Measurements from ENCODE around the gene RAB25.

RAB25 gene

GRCh38 chr1:156096640-156097391 is 35.9 kb downstream of the RAB25 start:
- H3K27me3 Mint-ChIP-seq: peaks cover 1% of the 10 kb centered on the region
- H3K4me3 Mint-ChIP-seq: peak overlapping the region; percentile 73
- H3K27ac Mint-ChIP-seq: peak overlapping the region; percentile 98
- DNase-seq (ENCODE audit: low spot score in 2 of 2) (peak; percentile 88 to 92), ATAC-seq (ENCODE audit: low read depth) (peak; percentile 85)
- no peaks in the 10 kb centered on the region for H3K9me3 Mint-ChIP-seq
- H3K36me3 Mint-ChIP-seq: no peaks in the 10 kb centered on the region
- H3K4me1 Mint-ChIP-seq: peaks cover 30% of the 10 kb centered on the region

GRCh38 chr1:156097499-156098178 is 36.7 kb downstream of the RAB25 start:
- Mint-ChIP-seq H3K4me3 (no peak overlapping the region), H3K36me3 (no peaks in the 10 kb centered on the region), H3K27ac (peak overlapping the region; percentile 98), H3K27me3 (peaks cover 1% of the 10 kb centered on the region), H3K9me3 (no peaks in the 10 kb centered on the region), H3K4me1 (peaks cover 30% of the 10 kb centered on the region)
- no peak for DNase-seq (ENCODE audit: low spot score in 2 of 2)
- ATAC-seq (ENCODE audit: low read depth): no peak

- no peaks in the 10 kb centered on the region for H3K9me3 Mint-ChIP-seq
- peak overlapping the region; percentile 98 for H3K27ac Mint-ChIP-seq
- peaks cover under 1% of the 10 kb centered on the region for H3K27me3 Mint-ChIP-seq
- no peak overlapping the region for H3K4me3 Mint-ChIP-seq
- no peak for ATAC-seq (ENCODE audit: low read depth)
- no peak for DNase-seq (ENCODE audit: low spot score in 2 of 2)
- H3K36me3 Mint-ChIP-seq: no peaks in the 10 kb centered on the region
- H3K4me1 Mint-ChIP-seq: peaks cover 40% of the 10 kb centered on the region
Measured at GRCh38 chr1:156098784-156099183, 37.8 kb downstream of the RAB25 start.

DNA sequence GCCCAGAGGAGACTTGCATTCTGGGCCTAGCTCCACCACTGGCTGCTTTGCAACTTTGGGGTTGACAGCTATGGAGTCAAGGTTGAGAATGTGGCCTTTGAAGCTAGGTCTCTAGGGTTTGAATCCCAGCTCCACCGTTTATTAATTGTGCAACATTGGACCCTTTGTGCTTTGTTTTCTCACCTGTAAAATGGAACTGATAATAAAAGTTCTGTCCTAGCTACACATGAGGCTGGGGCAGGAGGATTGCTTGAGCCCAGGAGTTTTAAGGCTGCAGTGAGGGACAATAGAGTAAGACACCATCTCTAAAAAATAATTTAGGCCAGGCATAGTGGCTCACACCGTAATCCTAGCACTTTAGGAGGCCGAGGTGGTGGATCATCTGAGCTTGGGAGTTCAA is 38.3 kb downstream of the RAB25 start:
- DNase-seq (ENCODE audit: low spot score in 2 of 2) (no peak), ATAC-seq (ENCODE audit: low read depth) (no peak)
- H3K9me3 Mint-ChIP-seq: no peaks in the 10 kb centered on the region
- no peaks in the 10 kb centered on the region for H3K27me3 Mint-ChIP-seq
- peak overlapping the region; percentile 98 for H3K27ac Mint-ChIP-seq
- no peak overlapping the region for H3K4me3 Mint-ChIP-seq
- peaks cover 44% of the 10 kb centered on the region for H3K4me1 Mint-ChIP-seq
- H3K36me3 Mint-ChIP-seq: no peaks in the 10 kb centered on the region

DNA sequence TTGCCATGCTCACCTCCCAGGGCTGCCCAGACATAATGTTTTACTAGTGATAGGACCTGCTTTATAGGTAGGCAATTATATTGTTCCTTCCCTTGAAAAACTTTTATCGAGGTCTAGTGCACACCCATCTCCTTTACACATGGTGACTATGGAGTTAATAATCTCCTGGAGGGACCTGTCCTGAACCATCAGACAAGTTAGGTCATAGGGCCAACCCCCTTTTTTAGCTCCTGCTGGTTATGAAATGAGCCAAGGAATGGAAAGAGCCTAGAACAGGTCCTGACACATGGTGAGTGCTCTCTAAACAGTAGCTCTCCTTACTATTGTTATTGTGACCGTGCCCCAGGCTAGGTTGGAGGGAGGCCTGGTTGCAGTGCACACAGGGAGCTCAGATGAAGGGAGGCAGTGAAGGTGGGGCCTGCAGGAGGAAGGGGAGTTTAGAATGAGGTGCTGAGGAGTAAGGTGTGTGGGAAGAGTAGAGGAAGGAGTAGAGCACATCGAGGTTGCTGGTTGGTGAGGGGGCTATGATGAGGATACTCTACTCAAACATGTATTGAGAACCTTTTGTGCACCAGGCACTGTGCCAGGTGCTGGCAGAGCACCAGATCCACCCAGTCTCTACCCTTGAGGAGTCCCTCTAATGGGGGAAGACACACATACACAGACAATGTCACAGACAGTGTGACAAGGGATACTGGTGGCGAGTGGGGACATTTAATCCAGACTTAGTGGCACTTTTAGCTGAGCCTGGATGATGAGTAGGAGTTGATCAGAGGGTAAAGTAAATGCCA is 39.4 kb downstream of the RAB25 start:
- Mint-ChIP-seq H3K9me3 (no peaks in the 10 kb centered on the region), H3K4me1 (peaks cover 49% of the 10 kb centered on the region), H3K27ac (peak overlapping the region; percentile 98), H3K4me3 (no peak overlapping the region), H3K27me3 (no peaks in the 10 kb centered on the region), H3K36me3 (no peaks in the 10 kb centered on the region)
- DNase-seq (ENCODE audit: low spot score in 2 of 2): no peak
- no peak for ATAC-seq (ENCODE audit: low read depth)

DNA sequence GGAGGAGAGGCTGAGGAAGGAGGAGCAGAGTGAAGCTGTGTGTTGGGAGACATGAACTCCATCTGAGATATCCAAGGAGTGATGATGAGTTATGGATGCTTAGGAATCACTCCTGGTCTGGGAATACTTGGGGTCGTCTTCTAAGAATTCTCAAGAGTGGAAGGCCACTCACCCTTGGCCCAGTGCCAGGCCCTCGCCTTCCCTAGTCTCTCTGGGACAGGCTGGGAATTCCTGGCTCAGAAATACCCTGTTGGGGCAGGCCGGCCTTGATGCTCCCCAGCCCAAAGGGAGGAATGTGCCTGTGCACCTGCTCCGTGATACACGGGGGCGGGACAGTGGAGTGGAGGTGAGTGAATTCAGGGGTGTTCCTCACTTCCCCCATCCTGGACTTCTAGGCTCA is 40.9 kb downstream of the RAB25 start:
- DNase-seq (ENCODE audit: low spot score in 2 of 2) (no peak), ATAC-seq (ENCODE audit: low read depth) (no peak)
- H3K4me1 Mint-ChIP-seq: peaks cover 44% of the 10 kb centered on the region
- H3K27ac Mint-ChIP-seq: peak overlapping the region; percentile 98
- no peaks in the 10 kb centered on the region for H3K27me3 Mint-ChIP-seq
- H3K4me3 Mint-ChIP-seq: no peak overlapping the region
- no peaks in the 10 kb centered on the region for H3K36me3 Mint-ChIP-seq
- no peaks in the 10 kb centered on the region for H3K9me3 Mint-ChIP-seq

- no peaks in the 10 kb centered on the region for H3K9me3 Mint-ChIP-seq
- H3K27ac Mint-ChIP-seq: peak overlapping the region; percentile 98
- ATAC-seq (ENCODE audit: low read depth): no peak
- no peak for DNase-seq (ENCODE audit: low spot score in 2 of 2)
- peaks cover 34% of the 10 kb centered on the region for H3K4me1 Mint-ChIP-seq
- H3K36me3 Mint-ChIP-seq: no peaks in the 10 kb centered on the region
- H3K27me3 Mint-ChIP-seq: no peaks in the 10 kb centered on the region
- no peak overlapping the region for H3K4me3 Mint-ChIP-seq
Measured at GRCh38 chr1:156102633-156103511, 41.9 kb downstream of the RAB25 start.

DNA sequence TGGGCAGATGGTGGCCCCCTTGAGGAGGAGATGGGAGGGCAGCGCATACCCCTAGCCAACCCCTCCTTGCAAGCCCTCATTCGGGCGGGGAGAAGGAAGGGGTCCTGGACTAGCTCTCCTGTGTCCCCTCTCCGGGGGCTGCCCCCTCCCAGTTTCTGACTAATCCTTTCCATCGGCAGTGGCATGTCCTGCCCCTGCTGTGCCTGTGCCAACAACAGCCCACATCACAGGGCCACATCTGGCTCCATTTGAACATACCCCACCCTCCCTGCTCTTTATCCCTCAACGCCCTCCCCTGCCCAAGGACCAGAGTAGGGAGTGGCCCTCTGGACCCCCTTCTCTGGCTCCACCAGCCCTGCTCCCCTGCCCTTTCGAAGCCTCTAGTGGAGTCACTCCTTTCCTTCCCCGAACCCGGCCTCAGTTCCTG is 42.6 kb downstream of the RAB25 start:
- Mint-ChIP-seq H3K36me3 (no peaks in the 10 kb centered on the region), H3K9me3 (no peaks in the 10 kb centered on the region), H3K4me1 (peaks cover 28% of the 10 kb centered on the region), H3K27me3 (no peaks in the 10 kb centered on the region), H3K27ac (peak overlapping the region; percentile 98), H3K4me3 (no peak overlapping the region)
- no peak for ATAC-seq (ENCODE audit: low read depth)
- no peak for DNase-seq (ENCODE audit: low spot score in 2 of 2)

GRCh38 chr1:156104065-156104810 is 43.3 kb downstream of the RAB25 start:
- DNase-seq (ENCODE audit: low spot score in 2 of 2) (peak in 1 of 2 donors; percentile 52), ATAC-seq (ENCODE audit: low read depth) (peak; percentile 22)
- peak overlapping the region; percentile 98 for H3K27ac Mint-ChIP-seq
- peaks cover 29% of the 10 kb centered on the region for H3K4me1 Mint-ChIP-seq
- no peaks in the 10 kb centered on the region for H3K27me3 Mint-ChIP-seq
- peak overlapping the region; percentile 59 for H3K4me3 Mint-ChIP-seq
- H3K36me3 Mint-ChIP-seq: no peaks in the 10 kb centered on the region
- H3K9me3 Mint-ChIP-seq: no peaks in the 10 kb centered on the region

DNA sequence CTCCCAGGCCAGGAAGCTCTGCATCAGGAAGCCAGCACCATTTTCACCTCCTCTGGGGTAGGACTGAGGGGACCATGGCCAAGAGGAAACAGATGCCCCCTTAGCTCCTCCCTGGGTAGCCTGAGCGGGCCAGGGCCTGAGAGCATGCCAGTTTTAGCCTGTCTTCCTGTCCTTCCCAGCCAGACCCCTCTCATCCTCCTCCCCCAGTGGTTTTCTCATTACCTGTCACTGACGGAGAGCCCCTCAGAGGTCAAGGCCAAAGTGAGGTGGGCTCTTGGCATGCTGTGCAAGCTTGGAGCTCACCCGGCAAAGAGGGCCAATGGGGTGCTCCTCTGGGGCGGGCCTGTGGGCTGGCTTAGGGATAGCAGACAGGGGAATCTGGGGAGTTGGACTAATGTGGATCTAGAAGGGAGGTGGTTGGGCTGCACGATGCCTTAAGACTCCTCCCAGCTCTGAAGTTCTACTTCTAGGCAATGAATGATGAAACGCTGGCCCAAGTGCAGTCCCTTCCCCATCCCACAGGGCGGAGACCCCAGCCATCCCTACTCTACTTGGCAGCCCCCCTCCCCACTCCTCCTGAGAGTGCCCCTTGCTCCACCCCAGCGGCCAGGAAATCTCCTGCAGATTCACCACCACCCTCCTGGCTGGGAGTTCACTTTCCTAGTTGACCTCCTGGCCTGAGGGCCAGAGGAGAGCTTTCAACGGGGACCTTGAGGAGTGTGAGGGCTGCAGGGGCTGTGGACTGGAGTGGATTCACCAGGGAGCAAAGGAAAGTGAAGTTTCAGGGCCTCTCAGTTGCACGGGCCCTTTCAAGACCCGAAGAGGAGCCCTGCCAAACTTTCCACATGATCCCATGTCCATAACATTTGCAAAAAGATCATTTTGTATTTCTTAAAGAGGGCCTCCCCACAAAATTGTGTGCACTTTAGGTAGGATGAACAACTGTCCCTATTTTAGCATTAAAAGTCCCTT is 44.2 kb downstream of the RAB25 start:
- peak overlapping the region; percentile 98 for H3K27ac Mint-ChIP-seq
- H3K4me1 Mint-ChIP-seq: peaks cover 32% of the 10 kb centered on the region
- ATAC-seq (ENCODE audit: low read depth) (no peak), DNase-seq (ENCODE audit: low spot score in 2 of 2) (no peak)
- no peaks in the 10 kb centered on the region for H3K9me3 Mint-ChIP-seq
- no peaks in the 10 kb centered on the region for H3K36me3 Mint-ChIP-seq
- peak overlapping the region; percentile 87 for H3K4me3 Mint-ChIP-seq
- H3K27me3 Mint-ChIP-seq: no peaks in the 10 kb centered on the region

- ATAC-seq (ENCODE audit: low read depth): no peak
- Mint-ChIP-seq H3K4me1 (peaks cover 27% of the 10 kb centered on the region), H3K27ac (peak overlapping the region; percentile 98), H3K27me3 (no peaks in the 10 kb centered on the region), H3K9me3 (no peaks in the 10 kb centered on the region), H3K36me3 (no peaks in the 10 kb centered on the region), H3K4me3 (peak overlapping the region; percentile 70)
- DNase-seq (ENCODE audit: low spot score in 2 of 2): peak in 1 of 2 donors; percentile 71
Measured at GRCh38 chr1:156106624-156107488, 45.9 kb downstream of the RAB25 start.

Data from memory B cell (primary cell).